DMS114 treated with DMSO at 0.1 percent for 48 hours (cell line): Measurements from ENCODE around the gene DSTN.

Experiments used
- DNase-seq: peaks from one replicate; lab custom pipeline; 2025; ENCODE audit not compliant: unreplicated experiment; lab: John Stamatoyannopoulos, UW

DSTN gene

DNA sequence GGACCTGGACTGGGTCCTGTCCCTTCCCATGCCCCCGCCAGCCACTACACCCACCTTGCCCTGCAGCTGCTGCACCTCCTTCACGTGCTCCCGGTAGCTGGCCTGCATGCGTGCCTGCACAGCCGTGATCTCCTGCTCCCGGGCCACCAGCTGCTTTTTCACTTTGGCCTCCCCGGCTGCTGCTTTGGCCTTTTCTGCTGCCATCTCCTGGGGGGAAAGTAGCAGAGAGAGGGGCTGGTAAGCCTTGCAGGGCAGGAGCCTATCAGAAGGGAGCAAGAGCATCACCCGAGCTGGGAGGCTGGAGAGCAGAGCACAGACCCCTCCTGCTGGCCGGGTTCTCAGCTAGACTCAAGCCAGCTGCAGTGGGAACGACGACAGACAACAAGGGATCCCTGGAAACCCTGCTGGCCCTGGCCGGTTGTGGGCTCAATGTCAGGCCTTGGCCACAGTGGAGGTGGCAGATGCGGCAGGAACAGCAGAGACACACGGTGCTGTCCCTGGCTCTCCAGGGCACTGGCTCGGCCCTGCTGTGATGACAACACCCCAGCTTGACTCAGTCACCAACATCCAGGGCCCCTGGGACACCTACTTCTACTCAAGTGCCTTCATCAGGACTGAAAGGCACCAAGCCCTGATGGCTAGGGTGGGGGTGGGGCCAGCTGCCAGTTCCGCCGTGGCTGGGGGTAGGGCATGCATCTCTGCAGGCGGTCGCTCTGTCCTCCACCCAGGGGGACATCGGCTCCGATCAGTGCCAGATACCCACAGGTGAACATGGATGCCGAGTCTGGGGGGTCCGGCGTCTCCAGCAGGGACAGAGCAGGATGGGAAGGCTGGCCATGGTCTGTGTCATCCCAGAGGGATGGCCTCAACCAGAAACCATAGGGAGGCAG lies 66.9 kb downstream of the DSTN start:
- DNase-seq = no peak

DNA sequence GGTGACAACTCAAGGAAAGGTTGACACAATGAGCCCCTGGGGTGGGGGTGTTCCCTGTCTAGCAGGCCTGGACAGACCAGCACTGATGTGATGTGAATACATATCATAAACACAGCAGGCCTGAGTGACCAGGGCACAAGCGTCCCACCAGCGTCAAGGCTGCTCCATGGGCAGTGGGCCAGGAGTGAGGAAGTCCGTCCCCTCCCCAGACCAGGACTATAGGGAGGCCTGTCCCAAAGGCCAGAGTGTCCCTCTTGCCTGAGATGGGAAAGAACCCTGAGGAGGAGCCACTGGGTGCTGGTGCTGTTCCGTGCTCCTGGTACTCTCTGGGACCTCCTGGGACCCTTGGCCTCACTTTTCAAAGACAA lies 67.5 kb downstream of the DSTN start:
- no peak for DNase-seq

DNA sequence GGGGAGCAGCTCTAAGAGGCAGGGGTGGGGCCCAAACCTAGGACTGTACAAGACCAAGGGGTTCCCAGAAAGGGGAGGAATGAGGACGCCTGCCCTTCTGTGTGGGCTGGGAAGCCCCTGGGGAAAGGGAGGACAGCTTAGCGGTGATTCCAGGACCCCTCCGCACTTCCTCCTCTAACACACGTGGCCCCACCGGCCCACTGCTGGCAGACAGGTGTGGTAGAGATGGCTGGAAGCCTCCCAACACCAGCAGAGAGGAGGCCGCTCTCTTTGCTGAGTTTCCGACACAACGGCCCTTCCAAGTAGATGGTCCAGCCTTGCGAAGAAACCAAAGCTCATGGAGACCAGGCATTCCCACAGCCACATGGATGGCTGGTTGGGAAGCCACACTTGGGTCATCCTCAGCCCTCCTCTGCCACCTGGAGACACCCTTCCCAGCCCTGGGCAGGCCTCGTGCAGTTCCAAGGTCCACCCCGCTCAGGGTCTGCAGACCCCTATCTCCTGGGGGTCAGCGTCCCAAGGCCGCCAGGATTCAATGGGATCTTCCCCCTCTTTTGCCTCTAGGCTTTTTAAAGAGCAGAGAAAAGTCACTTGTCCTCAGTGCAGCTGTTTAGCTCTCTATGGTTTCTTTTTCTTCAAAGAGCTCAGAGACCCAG lies 68.2 kb downstream of the DSTN start:
- DNase-seq = no peak

DNA sequence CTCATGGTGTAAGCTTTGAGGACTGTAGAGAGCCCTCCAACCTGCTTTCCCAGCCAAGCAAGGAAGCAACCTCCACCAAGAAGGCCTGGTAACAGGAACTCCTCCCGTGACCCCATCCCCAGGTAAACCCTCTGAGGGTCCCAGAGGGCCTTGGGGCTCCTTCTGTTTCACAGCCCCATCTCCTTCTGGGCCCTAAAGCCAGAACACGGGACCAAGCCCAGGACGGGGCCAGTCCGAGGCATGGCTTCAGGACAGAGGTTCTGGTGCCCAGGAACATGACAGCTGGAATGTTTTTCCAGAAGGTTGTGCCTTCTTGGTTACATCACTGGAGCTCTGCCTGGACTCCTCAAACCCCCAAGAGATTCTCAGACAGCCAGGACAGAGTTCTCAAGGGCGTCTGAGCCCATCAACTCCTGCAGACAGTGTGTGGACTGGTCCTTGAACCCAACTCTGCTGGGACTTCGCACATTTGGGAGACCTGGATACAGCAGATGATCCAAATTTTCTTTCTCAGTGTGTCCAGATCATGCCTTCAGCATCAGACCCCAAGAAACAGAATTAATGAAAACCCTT lies 69.0 kb downstream of the DSTN start:
- DNase-seq = no peak

DNA sequence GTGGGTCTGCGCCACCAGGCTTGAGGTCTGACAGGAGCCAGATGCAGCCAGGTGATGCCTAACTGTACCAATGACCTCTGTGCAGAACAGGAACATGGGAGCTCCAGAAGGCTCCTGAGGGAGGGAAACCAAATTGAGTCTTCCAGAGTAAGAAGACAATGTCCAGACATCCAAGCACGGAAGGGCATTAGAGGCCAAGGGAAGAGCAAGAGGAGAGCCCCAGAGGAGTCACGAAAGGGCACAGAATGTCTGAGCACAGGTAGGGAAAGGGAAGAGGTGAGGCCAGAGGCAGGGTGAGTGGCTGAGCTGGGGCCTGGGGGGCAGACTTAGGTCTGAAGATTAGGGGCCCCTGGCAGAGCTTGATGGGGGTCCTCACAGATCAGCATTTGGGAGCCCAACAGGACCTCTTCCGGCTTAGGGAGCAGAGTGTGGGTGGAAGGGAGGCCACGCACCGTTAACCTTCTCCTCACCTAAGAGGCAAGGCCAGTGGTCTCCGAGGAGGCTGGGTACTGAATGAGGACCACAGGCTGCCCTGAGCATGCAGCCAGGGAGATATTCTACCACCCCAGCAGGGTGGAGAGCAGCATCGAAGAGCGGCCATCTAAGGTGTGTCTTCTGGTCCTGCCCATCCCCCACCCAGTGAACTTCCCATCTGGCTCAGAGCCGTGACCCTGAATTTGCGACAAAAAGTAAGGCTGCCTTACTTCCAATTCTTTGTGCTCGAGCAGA lies 70.4 kb downstream of the DSTN start:
- no peak for DNase-seq

DNA sequence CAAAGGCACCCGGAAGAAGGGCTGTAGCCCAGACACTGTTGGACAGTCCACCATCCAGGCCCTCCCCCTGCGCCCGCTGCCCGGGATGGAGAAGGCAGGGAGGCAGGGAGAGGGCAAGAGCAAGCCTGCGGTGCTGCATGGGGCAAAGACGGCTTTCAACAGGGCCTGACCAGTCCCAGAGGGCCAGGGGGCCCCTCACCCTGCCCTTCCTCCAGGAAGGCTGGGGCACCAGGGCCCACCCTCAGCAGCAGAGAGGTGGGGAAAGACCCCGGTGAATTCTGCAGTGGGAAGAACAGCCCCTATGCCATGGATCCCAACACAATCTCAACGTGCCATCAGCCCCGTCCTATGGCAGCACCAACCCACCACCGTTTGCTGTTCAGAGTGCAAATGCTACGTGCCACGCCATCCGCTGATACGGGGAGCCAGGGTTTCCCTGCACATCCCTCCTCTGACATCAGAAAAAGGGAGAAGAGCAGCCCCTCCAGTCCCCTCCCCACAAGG lies 71.1 kb downstream of the DSTN start:
- no peak for DNase-seq

DNA sequence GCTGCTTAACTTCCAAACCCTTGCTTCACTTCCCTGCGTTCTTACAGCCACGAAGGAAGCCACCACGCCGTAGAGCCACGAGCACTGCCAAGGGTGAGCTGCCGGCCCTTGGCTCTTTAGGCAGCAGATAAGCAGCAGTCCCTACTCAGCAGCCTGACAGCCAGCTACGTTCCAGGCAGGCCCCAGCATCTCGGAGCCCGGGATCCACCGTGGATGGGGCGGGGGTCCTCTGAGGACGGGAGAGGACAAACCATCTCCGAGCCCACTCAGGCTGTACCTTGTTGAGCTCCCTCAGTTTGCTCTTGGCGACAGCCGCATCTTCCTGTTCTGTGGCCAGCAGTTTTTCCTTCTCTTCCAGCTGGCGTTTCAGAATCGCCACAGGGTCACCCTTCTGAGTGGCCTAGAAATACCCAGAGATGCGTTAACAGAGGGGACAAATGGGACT lies 71.7 kb downstream of the DSTN start:
- no peak for DNase-seq

DNA sequence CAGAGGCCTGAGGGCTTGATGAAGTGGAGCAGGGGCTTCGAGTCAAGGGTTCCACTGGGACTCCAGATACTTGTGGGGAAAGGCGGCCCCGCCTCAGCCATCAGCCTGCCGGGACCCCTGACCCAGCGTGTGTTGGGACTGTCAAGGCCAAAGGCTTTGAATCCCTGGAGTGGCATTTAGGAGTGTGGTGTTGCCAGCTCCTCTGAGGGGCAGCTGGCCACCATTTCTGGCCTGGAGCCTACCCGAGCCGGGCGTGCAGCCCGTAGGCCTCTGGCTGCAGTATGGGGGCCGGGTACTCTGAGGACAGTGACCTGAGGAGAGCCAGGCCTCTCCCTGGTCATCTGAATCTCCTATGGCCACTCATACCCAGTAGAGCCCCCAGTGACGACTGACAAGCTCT lies 72.1 kb downstream of the DSTN start:
- DNase-seq = no peak

DNA sequence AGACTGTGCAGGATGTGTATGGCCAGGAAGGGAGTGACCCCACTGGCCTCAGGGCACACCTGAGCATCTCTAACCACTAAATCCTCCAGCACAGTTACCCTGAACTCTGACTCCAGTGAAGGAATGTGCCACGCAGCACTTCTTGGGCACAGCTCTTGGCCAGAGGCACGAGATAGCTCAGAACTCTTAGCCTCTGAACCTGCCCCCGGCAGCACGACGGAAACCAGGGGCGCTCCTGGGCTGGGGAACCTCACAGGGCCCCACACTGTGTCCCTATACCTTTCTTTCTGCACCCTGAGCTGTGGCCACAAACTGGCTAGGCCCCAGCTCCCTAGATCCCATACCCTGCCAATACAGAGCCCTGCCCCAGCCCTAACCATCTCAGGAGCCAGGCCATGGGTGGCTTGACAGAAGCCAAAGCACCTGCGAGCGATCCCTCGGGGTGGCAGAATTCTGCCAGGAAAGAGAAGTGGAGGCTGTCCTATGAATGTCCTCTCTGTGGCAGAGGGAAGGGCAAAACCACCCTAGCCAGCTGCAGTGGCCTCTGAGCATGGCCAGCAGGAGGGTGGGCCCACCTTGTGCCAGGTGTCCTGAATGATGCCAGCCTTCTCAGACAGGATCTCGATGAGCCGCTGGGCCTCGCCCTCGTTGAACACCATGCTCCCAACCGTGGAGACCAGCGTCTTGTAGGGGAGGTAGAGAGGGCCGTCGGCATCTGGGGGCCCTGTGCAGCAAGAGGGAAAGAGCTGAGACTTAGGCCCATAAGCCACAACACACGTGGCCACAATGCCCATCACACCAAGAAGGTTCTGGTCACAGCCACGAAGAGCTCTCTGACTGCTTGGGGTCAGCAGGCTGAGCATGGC lies 72.8 kb downstream of the DSTN start:
- DNase-seq = no peak

DNA sequence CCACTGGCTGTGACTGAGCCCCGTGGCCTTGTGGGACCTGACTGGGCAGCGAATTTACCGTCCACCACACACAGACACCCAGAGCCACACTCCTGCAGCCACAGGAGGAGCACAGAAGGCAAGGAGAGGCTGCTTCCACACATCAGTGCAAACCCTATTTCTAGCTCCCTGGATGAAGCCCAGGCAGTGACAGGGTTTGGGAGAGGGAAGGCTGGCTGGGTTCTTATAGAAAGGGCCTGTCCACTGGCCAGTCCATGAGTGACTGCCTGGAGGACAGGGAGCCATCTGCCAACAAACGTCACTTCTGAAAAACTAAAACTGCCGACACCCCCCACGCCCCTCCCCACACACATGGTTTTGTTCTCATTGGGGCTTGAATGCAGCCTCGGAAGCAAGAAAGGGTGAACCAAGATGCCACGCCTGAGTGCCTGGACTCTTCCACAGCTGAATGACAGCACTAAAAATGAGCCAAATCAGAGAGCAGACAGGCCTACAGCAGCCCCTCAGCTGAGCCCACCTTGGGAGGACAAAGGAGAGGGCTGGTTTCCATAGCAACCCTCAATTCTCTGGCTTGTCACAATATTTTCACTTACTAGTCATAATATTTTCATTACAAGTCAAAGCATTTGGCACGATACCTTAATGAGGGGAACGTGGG lies 73.8 kb downstream of the DSTN start:
- no peak for DNase-seq

DNA sequence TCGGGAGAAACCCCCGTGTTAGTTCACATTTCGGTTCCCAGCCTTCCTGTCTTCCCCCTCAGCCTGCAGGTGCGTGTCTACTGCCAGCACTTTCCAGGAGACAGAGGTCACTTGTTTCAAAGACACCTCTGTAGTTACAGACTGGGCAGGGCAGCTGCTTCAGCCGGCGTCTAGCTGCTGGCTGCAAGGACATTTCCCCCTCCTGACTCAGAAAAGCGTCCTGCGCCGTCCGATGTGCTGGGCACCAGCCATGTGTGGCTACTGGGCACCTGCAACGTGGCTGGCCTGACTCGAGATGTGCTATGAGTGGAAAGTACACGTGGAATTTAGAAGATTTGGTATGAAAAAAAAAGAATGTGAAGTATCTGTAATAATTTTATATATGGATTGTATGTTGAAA lies 74.6 kb downstream of the DSTN start:
- no peak for DNase-seq

DNA sequence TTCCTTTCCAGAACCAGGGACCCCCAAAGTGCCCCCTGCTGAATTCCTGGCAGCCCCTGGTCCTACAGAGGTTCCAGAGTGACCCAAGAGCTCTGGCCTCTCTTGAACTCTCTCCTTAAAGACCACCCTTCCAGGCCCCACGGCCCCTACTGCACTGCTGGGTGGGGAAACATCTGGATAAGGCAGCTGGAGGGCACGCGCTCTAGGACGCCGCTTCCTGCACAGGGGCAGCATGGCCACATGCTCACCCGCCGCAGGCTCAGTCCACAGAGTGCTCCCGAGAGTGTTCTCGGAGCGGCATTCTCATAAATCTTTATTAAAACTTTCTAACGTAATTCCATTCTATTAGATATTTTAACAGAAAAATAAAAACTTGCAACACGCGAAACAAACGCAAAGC lies 75.1 kb downstream of the DSTN start:
- DNase-seq = no peak

DNA sequence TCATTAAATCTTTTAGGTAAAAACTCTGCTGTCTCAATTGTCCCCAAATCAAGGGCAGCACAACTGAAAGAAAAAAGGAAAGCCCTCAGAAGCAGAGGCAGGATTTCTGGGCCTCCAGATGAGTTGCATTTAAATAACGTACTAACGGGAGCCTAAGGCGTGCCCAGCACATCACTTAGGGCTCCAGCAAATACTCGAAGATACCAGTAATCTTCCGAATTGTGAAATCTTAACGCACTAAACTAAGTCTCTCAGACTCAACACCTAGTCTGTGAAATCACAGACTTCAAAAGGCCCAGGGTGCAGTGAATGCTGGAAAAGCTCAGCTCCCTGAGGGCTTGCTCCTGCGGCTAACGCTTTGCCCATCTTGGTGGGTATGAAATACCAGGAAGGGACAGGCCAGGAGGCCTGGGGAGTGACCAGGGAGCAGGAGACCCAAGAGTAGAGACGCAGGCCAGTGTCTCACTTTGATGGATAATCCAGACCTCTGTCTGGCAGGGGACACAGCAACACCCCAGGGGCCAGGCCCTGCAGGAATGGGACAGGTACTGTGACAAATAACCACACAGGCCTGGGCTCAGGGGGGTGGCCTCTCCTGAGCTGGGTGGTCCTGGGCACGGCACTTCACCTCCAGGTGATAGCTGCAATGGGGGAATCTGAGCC lies 75.8 kb downstream of the DSTN start:
- DNase-seq = no peak

DNA sequence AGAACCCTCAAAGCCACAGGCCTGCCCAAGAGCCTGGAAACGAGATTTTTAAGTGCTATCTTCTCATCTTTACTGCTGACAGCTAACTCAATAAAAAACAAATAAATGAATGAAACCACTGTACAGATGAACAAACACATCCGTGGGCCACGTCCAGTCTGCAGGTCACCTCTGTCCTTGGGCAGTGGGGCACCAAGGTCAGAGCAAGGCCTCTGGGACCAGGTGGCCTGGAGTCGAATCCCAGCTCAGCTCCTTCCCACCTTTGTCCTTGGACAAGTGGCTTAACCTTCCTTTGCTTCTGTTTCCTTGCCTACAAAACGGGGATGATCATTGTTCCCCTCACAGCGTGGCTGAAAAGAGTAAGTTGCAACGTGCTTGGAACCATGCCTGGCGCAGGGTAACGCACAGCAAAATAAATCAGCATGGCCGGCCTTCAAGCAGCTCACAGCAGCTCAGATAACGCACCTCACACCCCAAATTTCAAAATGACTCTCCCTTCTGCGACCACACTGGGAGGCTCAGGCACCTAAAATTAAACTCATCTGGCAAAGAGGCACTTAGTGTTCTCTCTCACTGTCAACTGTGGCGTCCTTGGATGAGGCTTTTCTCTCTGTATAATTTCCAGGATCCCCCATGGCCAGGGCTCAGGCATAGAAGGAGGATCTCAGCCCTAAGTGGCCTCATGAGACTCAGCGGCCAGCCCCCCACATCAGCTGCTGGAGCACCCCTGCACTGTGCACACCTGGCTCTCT lies 76.5 kb downstream of the DSTN start:
- no peak for DNase-seq

DNA sequence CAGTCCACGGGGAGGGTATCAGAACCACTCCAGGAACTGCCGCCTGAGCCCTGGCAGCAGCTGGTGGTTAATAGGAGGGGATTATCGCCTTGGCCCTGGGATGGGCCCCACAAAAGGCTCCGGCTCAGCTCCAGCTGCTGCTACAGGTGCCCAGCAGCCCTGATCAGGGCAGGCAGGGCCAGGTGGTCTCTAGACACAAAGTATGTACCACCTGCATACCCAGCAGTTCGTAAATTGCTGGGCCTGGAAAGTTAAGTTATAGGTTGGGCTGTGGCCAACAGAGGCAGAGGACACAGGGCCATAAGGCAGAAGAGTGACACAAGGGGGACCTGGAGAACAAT lies 77.1 kb downstream of the DSTN start:
- DNase-seq = no peak

DNA sequence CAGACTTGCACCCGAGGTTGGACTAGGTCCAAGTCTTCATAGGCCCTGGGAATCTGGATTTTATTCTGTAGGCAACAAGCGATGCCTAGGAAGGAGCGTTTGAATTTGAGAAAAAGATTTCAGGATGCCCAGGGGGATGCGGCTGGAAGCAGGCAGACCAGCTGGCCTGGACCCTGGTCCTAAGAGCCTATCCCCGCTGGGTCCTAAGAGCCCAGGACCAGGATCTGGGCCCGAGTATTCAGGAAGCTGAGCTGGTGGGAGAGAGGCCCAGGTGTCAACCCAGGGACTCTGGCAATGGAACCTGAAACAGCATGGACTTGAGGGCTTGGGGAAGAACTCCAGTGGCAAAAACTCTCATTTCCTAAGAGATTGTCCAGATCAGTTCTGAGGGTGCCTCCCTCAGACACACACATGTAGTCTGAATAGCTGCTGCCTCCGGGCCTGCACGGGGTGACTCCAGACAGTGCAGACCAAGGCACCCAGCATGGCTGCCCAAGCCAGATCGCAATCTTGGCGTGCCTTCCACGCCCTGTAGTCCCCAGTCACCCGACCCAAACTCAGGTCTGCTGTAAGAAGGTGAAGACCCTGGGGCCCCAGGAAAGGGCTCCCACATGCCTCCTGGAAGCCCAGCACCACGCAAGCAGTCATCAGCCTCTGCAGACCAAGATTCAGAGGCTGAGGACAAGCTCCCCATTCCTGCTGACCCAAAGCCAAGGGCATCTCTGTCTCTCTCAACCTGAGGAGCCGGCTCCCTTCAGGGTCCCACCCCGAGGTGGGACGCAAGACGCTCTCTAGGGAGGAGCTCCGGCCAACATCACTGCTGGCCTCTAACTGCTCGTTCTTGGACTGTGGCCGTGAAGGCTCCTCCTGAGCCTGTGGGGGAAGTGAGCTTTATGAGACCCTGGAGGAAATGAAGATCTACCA lies 77.8 kb downstream of the DSTN start:
- DNase-seq = no peak

DNA sequence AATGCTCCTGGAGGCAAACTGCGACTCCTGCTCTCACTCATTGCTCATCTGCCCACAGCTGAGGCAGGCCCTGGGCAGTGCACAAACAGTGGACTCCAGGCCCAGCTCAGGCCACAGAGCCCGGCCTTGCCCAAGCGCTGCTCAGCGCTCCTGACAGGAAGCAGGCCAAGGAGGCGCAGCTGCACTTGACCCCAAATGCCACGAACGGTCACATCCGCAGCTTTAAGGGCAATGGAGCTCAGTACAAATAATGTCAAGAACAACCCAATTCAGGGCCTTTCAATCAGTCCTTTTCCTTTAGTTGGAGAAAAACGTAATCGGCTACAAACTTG lies 78.4 kb downstream of the DSTN start:
- DNase-seq = no peak
